Measurements from ENCODE around the gene COIL. TPM values are rescaled to one million over a fixed set of nuclear protein-coding genes. Genes with fewer than 3 reads are reported as not detected.

COIL gene
- total RNA-seq, 1 donor from 2014 or later: 8.2 TPM

DNA sequence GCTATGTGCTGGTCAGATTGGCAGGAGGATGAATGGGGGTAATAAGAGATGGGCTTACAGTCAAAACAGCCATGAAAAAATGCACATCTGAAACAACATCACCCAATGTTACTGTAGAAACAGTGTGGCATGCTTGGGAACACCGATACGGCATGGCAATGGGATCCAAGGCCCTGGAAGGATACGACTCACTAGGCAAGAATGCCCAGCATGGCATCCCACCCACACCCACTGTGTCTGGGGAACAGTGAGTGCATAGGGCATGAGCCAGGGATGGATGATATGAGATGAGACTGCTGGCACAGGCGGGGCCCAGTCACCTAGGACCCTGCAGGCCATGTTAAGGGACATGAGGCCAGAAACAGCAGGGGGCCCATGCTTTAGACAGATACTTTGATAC, 58.5 kb downstream of the COIL start:
- TF ChIP-seq, protein P1, sequence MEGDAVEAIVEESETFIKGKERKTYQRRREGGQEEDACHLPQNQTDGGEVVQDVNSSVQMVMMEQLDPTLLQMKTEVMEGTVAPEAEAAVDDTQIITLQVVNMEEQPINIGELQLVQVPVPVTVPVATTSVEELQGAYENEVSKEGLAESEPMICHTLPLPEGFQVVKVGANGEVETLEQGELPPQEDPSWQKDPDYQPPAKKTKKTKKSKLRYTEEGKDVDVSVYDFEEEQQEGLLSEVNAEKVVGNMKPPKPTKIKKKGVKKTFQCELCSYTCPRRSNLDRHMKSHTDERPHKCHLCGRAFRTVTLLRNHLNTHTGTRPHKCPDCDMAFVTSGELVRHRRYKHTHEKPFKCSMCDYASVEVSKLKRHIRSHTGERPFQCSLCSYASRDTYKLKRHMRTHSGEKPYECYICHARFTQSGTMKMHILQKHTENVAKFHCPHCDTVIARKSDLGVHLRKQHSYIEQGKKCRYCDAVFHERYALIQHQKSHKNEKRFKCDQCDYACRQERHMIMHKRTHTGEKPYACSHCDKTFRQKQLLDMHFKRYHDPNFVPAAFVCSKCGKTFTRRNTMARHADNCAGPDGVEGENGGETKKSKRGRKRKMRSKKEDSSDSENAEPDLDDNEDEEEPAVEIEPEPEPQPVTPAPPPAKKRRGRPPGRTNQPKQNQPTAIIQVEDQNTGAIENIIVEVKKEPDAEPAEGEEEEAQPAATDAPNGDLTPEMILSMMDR (IDR thresholded peaks at IDR 0.05; ENCODE audit: borderline replicate concordance): no peak
- Histone ChIP-seq H3K27ac (replicated peaks) (no peak overlapping the region), H3K9me3 (replicated peaks) (no peaks in the 10 kb centered on the region), H3K4me3 (no peak overlapping the region), H3K4me1 (peaks cover 22% of the 10 kb centered on the region), H3K36me3 (peaks cover 100% of the 10 kb centered on the region), H3K27me3 (ENCODE audit: low read depth) (no peaks in the 10 kb centered on the region)
- intact Hi-C loops (cut with micrococcal nuclease): no loop called here
- DNase-seq: no peak

DNA sequence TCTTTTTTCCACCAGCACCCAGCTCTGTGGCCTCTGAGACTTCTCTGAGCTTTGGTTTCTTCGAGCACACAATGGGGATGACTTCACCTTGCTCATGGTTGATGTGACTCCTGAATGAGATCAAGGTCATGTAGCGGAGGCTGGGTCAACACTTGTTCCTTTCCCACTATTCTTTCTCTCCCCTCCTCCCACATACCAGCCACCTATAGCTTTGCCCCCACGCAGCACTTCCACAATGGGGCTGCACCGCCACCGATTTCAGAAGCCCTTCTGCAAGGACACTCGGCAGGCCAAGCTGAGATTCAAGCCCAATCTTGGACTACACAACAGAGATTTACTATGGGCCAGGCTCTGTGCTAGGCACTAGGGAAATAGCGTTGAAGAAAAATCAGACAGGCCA, 61.4 kb downstream of the COIL start:
- Histone ChIP-seq H3K9me3 (replicated peaks) (no peaks in the 10 kb centered on the region), H3K4me3 (no peak overlapping the region), H3K36me3 (peaks cover 100% of the 10 kb centered on the region), H3K27me3 (ENCODE audit: low read depth) (no peaks in the 10 kb centered on the region), H3K4me1 (peaks cover 22% of the 10 kb centered on the region), H3K27ac (replicated peaks) (no peak overlapping the region)
- intact Hi-C loops (cut with micrococcal nuclease): no loop called here
- TF ChIP-seq, protein P1 (IDR thresholded peaks at IDR 0.05; ENCODE audit: borderline replicate concordance): no peak
- DNase-seq: no peak

DNA sequence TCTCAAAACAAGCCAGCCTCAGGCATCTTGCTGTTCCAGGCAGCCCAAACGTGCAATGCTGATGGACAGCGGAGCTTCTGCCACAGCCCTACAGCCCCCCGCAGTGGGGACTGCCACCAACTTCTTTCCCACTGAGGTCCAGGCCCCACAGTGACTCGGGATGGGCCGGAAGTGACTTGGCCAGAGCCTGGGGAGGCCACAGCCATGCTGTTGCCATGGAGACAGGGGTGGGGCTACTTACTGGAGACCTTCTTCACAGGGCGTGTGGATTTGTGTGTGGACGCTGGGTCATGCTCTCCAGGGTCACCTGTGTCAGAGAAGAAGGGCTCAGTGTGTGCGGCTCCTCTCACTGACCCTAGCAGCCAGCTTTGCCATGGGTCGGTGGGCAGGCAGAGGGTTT, 62.0 kb downstream of the COIL start:
- Histone ChIP-seq H3K36me3 (peaks cover 100% of the 10 kb centered on the region), H3K4me1 (peaks cover 27% of the 10 kb centered on the region), H3K27me3 (ENCODE audit: low read depth) (no peaks in the 10 kb centered on the region), H3K9me3 (replicated peaks) (no peaks in the 10 kb centered on the region), H3K4me3 (no peak overlapping the region), H3K27ac (replicated peaks) (no peak overlapping the region)
- TF ChIP-seq, protein P1 (IDR thresholded peaks at IDR 0.05; ENCODE audit: borderline replicate concordance): no peak
- DNase-seq: no peak
- intact Hi-C loops (cut with micrococcal nuclease): no loop called here

DNA sequence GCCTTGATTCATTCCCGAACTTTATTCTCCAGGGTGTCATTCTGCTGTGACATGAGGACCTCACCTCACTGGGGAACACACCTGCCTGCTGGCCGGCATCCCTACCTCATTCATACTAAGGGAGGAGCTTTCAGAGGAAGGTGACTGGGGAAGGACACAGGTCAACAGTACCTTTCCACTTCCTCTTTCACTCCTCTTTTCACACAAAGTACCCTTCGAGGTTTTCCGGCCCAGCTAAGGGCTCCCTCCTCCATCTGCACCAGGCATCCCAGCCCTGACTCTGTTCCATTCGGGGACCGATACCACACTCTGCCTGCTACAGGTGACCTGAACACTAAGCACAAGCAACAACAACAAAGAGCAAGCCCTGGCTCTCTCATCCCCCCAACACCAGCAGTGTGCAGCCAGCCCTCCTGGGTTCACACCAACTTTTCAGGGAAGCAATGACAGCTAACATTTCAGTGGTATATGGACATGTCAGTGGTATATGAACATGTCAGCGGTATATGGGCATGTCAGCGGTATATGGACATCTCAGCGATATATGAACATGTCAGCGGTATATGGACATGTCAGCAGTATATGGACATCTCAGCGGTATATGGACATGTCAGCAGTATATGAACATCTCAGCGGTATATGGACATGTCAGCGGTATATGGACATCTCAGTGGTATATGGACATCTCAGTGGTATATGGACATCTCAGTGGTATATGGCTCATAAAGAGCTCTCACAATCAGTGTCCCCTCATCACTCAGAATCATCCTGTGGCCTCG, 63.0 kb downstream of the COIL start:
- TF ChIP-seq, protein P1 (IDR thresholded peaks at IDR 0.05; ENCODE audit: borderline replicate concordance): no peak
- H3K4me3 ChIP-seq: no peak overlapping the region
- no peaks in the 10 kb centered on the region for H3K9me3 ChIP-seq (replicated peaks)
- peaks cover 30% of the 10 kb centered on the region for H3K4me1 ChIP-seq
- peaks cover 100% of the 10 kb centered on the region for H3K36me3 ChIP-seq
- no peak overlapping the region for H3K27ac ChIP-seq (replicated peaks)
- intact Hi-C loops (cut with micrococcal nuclease): no loop called here
- no peaks in the 10 kb centered on the region for H3K27me3 ChIP-seq (ENCODE audit: low read depth)
- no peak for DNase-seq

DNA sequence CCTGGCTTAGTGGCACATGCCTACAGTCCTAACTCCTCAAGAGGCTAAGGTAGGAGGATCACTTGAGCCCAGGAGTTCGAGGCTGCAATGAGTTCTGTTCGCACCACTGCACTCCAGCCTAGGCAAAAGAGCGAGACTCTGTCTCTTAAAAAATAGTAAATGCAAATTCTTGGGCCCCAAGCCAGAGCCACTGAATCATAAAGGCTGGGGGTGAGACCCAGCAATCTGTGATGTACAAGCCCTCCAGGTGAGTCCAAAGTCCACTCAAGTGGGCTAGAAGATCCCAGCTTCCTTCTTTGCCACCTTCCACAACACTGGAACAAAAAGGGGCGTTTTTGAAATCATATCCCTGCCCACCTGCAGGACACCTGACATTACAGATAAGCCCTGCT, 63.9 kb downstream of the COIL start:
- DNase-seq: no peak
- Histone ChIP-seq H3K36me3 (peaks cover 100% of the 10 kb centered on the region), H3K27me3 (ENCODE audit: low read depth) (no peaks in the 10 kb centered on the region), H3K27ac (replicated peaks) (no peak overlapping the region), H3K9me3 (replicated peaks) (no peaks in the 10 kb centered on the region), H3K4me1 (peaks cover 21% of the 10 kb centered on the region), H3K4me3 (no peak overlapping the region)
- intact Hi-C loops (cut with micrococcal nuclease): no loop called here
- TF ChIP-seq, protein P1 (IDR thresholded peaks at IDR 0.05; ENCODE audit: borderline replicate concordance): no peak
